ENCODE results near the gene C5orf63. TPM values are rescaled to one million over a fixed set of nuclear protein-coding genes. Genes with fewer than 3 reads are reported as not detected.

Gene C5orf63
- total and polyA plus RNA-seq, 2 donors (not counting 3 experiments of a cell fraction or from before 2014, with no cell fraction given): 1.4 to 5.3 TPM

- Histone ChIP-seq H3K9me1 (replicated peaks; ENCODE audit: control insufficient read depth, extremely low read depth, insufficient read depth, low read length) (no peaks in the 10 kb centered on the region), H3K36me3 (ENCODE audit: control insufficient read depth in 2 of 2, extremely low read depth in 1 of 2, insufficient read depth in 2 of 2, low read length in 2 of 2) (no peaks in the 10 kb centered on the region), H3K4me1 (ENCODE audit: control insufficient read depth, extremely low read depth, insufficient read depth, low read length) (no peaks in the 10 kb centered on the region), H3K9ac (replicated peaks; ENCODE audit: extremely low read depth, insufficient read depth, low read length) (no peak overlapping the region), H3K9me3 (replicated peaks; ENCODE audit: control insufficient read depth, insufficient read depth, low read length) (no peaks in the 10 kb centered on the region), H3K27ac (ENCODE audit: insufficient read depth, low read depth, low read length) (no peak overlapping the region), H3K4me3 (replicated peaks in 1 of 3; ENCODE audit: insufficient read depth in 1 of 3, low read depth in 1 of 3, low read length in 3 of 3) (no peak overlapping the region), H2AFZ (ENCODE audit: low read depth, low read length) (no peak overlapping the region), H3K4me2 (ENCODE audit: insufficient read depth, low read length) (no peak overlapping the region), H4K20me1 (replicated peaks; ENCODE audit: control insufficient read depth, extremely low read depth, insufficient read depth, low read length) (no peaks in the 10 kb centered on the region), H3K79me2 (ENCODE audit: control insufficient read depth, insufficient read depth, low read length) (no peaks in the 10 kb centered on the region), H3K27me3 (ENCODE audit: control insufficient read depth in 2 of 2, insufficient read depth in 2 of 2, low read length in 2 of 2) (peaks cover 0 to 5% of the 10 kb centered on the region in 2 experiments)
- no peak for FAIRE-seq
- intact Hi-C loops (cut with micrococcal nuclease): no loop called here
- BruUV-seq (replicated peaks): no TSS peak
- TF ChIP-seq POLR2AphosphoS5 (IDR thresholded peaks at IDR 0.05; ENCODE audit: insufficient read depth, low read depth, low read length): no peak
- CTCF ChIA-PET: no interaction called here
- POLR2A ChIA-PET: no interaction called here
- dilution Hi-C loops (cut with MboI; ENCODE audit: extremely low pct_ligation_motif_present, low sequenced_read_pairs): no loop called here
- no peak for DNase-seq (ENCODE audit: low read depth, low spot score)
These were observed 12.5 kb upstream of the C5orf63 start for GRCh38 chr5:127085796-127086195.

GRCh38 chr5:127085371-127085770, 12.1 kb upstream of the C5orf63 start:
- no peaks in the 10 kb centered on the region for H3K79me2 ChIP-seq (ENCODE audit: control insufficient read depth, insufficient read depth, low read length)
- H3K4me1 ChIP-seq (ENCODE audit: control insufficient read depth, extremely low read depth, insufficient read depth, low read length): no peaks in the 10 kb centered on the region
- DNase-seq (ENCODE audit: low read depth, low spot score): no peak
- no peak overlapping the region for H3K4me3 ChIP-seq (replicated peaks in 1 of 3; ENCODE audit: insufficient read depth in 1 of 3, low read depth in 1 of 3, low read length in 3 of 3)
- no peaks in the 10 kb centered on the region for H3K9me1 ChIP-seq (replicated peaks; ENCODE audit: control insufficient read depth, extremely low read depth, insufficient read depth, low read length)
- intact Hi-C loops (cut with micrococcal nuclease): no loop called here
- no peaks in the 10 kb centered on the region for H3K9me3 ChIP-seq (replicated peaks; ENCODE audit: control insufficient read depth, insufficient read depth, low read length)
- dilution Hi-C loops (cut with MboI; ENCODE audit: extremely low pct_ligation_motif_present, low sequenced_read_pairs): no loop called here
- no peak for FAIRE-seq
- H3K27ac ChIP-seq (ENCODE audit: insufficient read depth, low read depth, low read length): no peak overlapping the region
- no peak overlapping the region for H3K4me2 ChIP-seq (ENCODE audit: insufficient read depth, low read length)
- no peak for TF ChIP-seq POLR2AphosphoS5 (IDR thresholded peaks at IDR 0.05; ENCODE audit: insufficient read depth, low read depth, low read length)
- no peak for TF ChIP-seq GATA2 (IDR thresholded peaks at IDR 0.05; ENCODE audit: insufficient read depth, insufficient read length, low read depth, low read length)
- TF ChIP-seq EZH2 (IDR thresholded peaks at IDR 0.05; ENCODE audit: borderline replicate concordance, low read depth, low read length, severe bottlenecking): no peak
- TF ChIP-seq MYC (IDR thresholded peaks at IDR 0.05; ENCODE audit: low read depth, low read length): no peak
- TF ChIP-seq POLR2A (IDR thresholded peaks at IDR 0.05; ENCODE audit: low read depth, low read length): no peak
- no peak for TF ChIP-seq JUN (IDR thresholded peaks at IDR 0.05; ENCODE audit: borderline replicate concordance, insufficient read depth, insufficient read length, low read depth)
- no peak for TF ChIP-seq CTCF (IDR thresholded peaks at IDR 0.05; ENCODE audit: extremely low read depth in 1 of 2, insufficient read depth in 1 of 2, low read depth in 1 of 2, low read length in 2 of 2)
- TF ChIP-seq FOS (IDR thresholded peaks at IDR 0.05; ENCODE audit: borderline replicate concordance, insufficient read depth, low read length): no peak
- TF ChIP-seq MAX (IDR thresholded peaks at IDR 0.05; ENCODE audit: insufficient read depth, insufficient read length): no peak
- no peak overlapping the region for H3K9ac ChIP-seq (replicated peaks; ENCODE audit: extremely low read depth, insufficient read depth, low read length)
- ChIA-PET POLR2A (no interaction called here), CTCF (no interaction called here)
- H3K36me3 ChIP-seq (ENCODE audit: control insufficient read depth in 2 of 2, extremely low read depth in 1 of 2, insufficient read depth in 2 of 2, low read length in 2 of 2): no peaks in the 10 kb centered on the region
- peaks cover 0 to 5% of the 10 kb centered on the region in 2 experiments for H3K27me3 ChIP-seq (ENCODE audit: control insufficient read depth in 2 of 2, insufficient read depth in 2 of 2, low read length in 2 of 2)
- BruUV-seq (replicated peaks): no TSS peak
- H2AFZ ChIP-seq (ENCODE audit: low read depth, low read length): no peak overlapping the region
- no peaks in the 10 kb centered on the region for H4K20me1 ChIP-seq (replicated peaks; ENCODE audit: control insufficient read depth, extremely low read depth, insufficient read depth, low read length)
